ENCODE measurements around the gene NUDCD3. TPM values are rescaled to one million over a fixed set of nuclear protein-coding genes. Genes with fewer than 3 reads are reported as not detected.

The NUDCD3 gene
- total and polyA plus RNA-seq, 7 donors, result 14.3 to 50.5 (median 37.2) TPM

- H3K27me3 ChIP-seq, result peaks cover 0 to 11% (median 6%) of the 10 kb centered on the region in 3 donors
- H3K4me1 ChIP-seq, result peaks cover 0 to 3% (median 0%) of the 10 kb centered on the region in 4 donors
- DNase-seq, result no peak
- H3K36me3 ChIP-seq, result no peaks in the 10 kb centered on the region
- no peaks in the 10 kb centered on the region for H3K9me3 ChIP-seq
- 67 to 78% methylated on average over 5 of the region's 5 CpGs for WGBS, 2 donors
- intact Hi-C loops (cut with DNase I), result no loop called here
- no peak overlapping the region for H3K27ac ChIP-seq
- no peak overlapping the region for H3K4me3 ChIP-seq
- TF ChIP-seq POLR2A (IDR thresholded peaks at IDR 0.05), result no peak
- no peak for TF ChIP-seq EP300 (IDR thresholded peaks at IDR 0.05)
- no peak for TF ChIP-seq POLR2AphosphoS5 (IDR thresholded peaks at IDR 0.05)
- TF ChIP-seq CTCF (IDR thresholded peaks at IDR 0.05), result no peak
These were observed 158.8 kb downstream of the NUDCD3 start for GRCh38 chr7:44331682-44332081.

- no peak overlapping the region for H3K27ac ChIP-seq
- 26 to 71% methylated on average over 6 of the region's 6 CpGs for WGBS, 2 donors
- no peaks in the 10 kb centered on the region for H3K9me3 ChIP-seq
- H3K27me3 ChIP-seq, result peaks cover 7 to 23% (median 16%) of the 10 kb centered on the region in 3 donors
- no peak overlapping the region for H3K4me3 ChIP-seq
- intact Hi-C loops (cut with DNase I), result no loop called here
- peaks cover 0 to 7% (median 2%) of the 10 kb centered on the region in 4 donors for H3K4me1 ChIP-seq
- TF ChIP-seq EP300 (IDR thresholded peaks at IDR 0.05), result no peak
- no peak for DNase-seq
- H3K36me3 ChIP-seq, result no peaks in the 10 kb centered on the region
These were observed 160.1 kb downstream of the NUDCD3 start for GRCh38 chr7:44330331-44330730.

- 77 to 86% methylated on average over 3 of the region's 3 CpGs for WGBS, 2 donors
- Histone ChIP-seq H3K36me3 (no peaks in the 10 kb centered on the region), H3K4me3 (no peak overlapping the region), H3K27me3 (peaks cover 7 to 23% (median 16%) of the 10 kb centered on the region in 3 donors), H3K9me3 (no peaks in the 10 kb centered on the region), H3K4me1 (peaks cover 0 to 7% (median 3%) of the 10 kb centered on the region in 4 donors), H3K27ac (no peak overlapping the region)
- DNase-seq, result no peak
- TF ChIP-seq CTCF (IDR thresholded peaks at IDR 0.05) (no peak), POLR2AphosphoS5 (IDR thresholded peaks at IDR 0.05) (no peak), POLR2A (IDR thresholded peaks at IDR 0.05) (no peak), EP300 (IDR thresholded peaks at IDR 0.05) (no peak)
- intact Hi-C loops (cut with DNase I), result no loop called here
These were observed 160.6 kb downstream of the NUDCD3 start for GRCh38 chr7:44329888-44330287.

Small RNAs within 50 kb of the gene (small RNA-seq; reads per million reads assigned to genes)
- gene RNU6-1097P, result 0 reads per million in 3 donors

Other genes starting within 250 kb of the NUDCD3 start
- gene CAMK2B, start 165.1 kb downstream of the NUDCD3 start, total RNA-seq, result 1 to 10 TPM in 3 of 4 donors, under 1 TPM in 1; 0.83 to 3.2 (median 1.9) TPM
- 1 to 10 TPM in 1 of 3 donors, under 1 TPM in 1, not detected in 1; 0.23 to 1.2 TPM for gene CAMK2B, start 165.1 kb downstream of the NUDCD3 start, polyA plus RNA-seq
- gene NPC1L1, start 50.7 kb upstream of the NUDCD3 start, total RNA-seq, result under 1 TPM; 0.33 to 0.83 (median 0.45) TPM
- under 1 TPM in 1 of 3 donors, not detected in 2; 0.09 TPM for gene NPC1L1, start 50.7 kb upstream of the NUDCD3 start, polyA plus RNA-seq
- 10 to 100 TPM; 27.8 to 56.1 (median 44.2) TPM for gene DDX56, start 83.2 kb upstream of the NUDCD3 start, total RNA-seq
- gene DDX56, start 83.2 kb upstream of the NUDCD3 start, polyA plus RNA-seq, result 10 to 100 TPM; 14.6 to 60.5 (median 19.2) TPM
- gene TMED4, start 91.6 kb upstream of the NUDCD3 start, total RNA-seq, result 100 to 1,000 TPM; 114 to 209 (median 154) TPM
- 10 to 100 TPM; 18.6 to 49.8 (median 20.8) TPM for gene TMED4, start 91.6 kb upstream of the NUDCD3 start, polyA plus RNA-seq
- 100 to 1,000 TPM in 2 of 4 donors, 10 to 100 TPM in 2; 65.5 to 102 (median 98.3) TPM for gene OGDH, start 116.0 kb upstream of the NUDCD3 start, total RNA-seq
- gene OGDH, start 116.0 kb upstream of the NUDCD3 start, polyA plus RNA-seq, result 10 to 100 TPM; 39.0 to 74.4 (median 68.0) TPM

Measured in sigmoid colon (tissue), 7 donors.